ENCODE results near the gene ONECUT3.
"Not testable (repeated sequence)": the region's sequence is repeated elsewhere in the genome, so short reads cannot be mapped to it uniquely, and the experiment has no call there.

Gene ONECUT3

DNA sequence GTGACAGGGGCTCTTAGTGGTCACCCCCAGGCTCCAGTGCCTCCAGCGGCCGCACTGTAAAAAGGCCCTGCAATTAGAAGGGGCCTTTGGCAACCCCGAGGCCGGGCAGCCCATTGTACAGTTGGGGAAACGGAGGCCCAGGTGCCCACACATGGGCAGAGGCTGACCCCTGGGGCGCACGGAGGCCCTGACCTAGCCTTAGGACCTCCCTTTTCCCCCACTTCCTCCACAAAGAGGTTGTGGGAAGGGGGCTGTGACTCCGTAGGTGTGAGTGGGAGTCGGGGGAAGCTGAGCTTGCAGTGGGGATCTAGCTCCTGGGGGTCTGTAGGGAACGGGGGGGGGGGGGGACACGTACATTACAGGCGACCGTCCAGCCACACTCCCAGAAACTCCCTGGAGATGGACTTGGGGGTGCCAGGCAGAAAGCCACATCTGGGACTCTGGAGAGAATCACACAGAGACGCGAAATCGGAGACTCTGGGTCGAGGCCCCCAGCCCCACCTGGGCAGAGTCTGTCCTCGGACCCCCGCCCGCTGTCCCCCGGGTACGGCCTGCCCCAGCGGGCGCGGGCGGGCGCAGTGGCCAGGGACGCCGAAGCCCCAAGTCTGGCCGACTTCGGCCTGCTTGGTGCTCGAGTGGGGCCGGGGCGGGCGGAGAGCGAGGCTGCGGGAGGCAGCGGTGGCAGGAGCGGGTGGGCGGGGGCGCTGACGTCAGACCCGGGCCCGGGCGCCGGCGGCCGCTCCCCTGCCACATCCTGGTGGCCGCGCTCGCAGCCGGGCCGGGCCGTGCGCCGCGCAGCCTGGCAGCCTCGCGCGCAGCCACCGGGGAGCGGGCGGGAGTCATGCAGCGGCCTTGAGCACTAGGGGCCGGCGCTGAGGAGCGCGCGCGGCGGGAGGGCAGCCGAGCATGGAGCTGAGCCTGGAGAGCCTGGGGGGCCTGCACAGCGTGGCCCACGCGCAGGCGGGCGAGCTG is at the start of gene ONECUT3:
TSS of gene ONECUT3 (plus strand) at position 750 of the 972 bp plus-strand sequence. CDS start at position 907, 157 bp downstream.
- H3K4me3 ChIP-seq (ENCODE audit: low read length): no peak within 1 kb of the TSS
- TF ChIP-seq, protein P1, sequence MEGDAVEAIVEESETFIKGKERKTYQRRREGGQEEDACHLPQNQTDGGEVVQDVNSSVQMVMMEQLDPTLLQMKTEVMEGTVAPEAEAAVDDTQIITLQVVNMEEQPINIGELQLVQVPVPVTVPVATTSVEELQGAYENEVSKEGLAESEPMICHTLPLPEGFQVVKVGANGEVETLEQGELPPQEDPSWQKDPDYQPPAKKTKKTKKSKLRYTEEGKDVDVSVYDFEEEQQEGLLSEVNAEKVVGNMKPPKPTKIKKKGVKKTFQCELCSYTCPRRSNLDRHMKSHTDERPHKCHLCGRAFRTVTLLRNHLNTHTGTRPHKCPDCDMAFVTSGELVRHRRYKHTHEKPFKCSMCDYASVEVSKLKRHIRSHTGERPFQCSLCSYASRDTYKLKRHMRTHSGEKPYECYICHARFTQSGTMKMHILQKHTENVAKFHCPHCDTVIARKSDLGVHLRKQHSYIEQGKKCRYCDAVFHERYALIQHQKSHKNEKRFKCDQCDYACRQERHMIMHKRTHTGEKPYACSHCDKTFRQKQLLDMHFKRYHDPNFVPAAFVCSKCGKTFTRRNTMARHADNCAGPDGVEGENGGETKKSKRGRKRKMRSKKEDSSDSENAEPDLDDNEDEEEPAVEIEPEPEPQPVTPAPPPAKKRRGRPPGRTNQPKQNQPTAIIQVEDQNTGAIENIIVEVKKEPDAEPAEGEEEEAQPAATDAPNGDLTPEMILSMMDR (conservative IDR thresholded peaks at IDR 0.05; ENCODE audit: low read length): no peak
- DNase-seq (ENCODE audit: low read depth): no peak

DNA sequence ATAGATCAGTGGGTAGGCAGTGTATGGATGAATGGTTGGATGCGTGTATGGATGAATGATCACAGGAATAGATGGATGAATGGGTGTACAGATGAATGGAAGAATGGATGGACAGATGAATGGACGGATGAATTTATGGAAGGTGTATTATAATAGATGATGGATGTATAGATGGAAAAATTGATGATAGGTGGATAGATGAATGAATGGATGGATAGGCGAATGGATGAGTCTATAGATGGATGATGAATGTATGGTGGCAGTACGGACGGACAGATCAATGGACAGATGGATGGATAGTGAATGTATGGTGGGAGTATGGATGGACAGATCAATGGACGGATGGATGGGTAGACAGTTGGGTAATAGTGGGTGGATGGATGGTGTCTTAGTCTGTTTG is 49.0 kb upstream of the ONECUT3 start:
- no peak for DNase-seq (ENCODE audit: low read depth)
- H3K4me3 ChIP-seq (ENCODE audit: low read length): no peak overlapping the region
- TF ChIP-seq, protein P1 (conservative IDR thresholded peaks at IDR 0.05; ENCODE audit: low read length): no peak

DNA sequence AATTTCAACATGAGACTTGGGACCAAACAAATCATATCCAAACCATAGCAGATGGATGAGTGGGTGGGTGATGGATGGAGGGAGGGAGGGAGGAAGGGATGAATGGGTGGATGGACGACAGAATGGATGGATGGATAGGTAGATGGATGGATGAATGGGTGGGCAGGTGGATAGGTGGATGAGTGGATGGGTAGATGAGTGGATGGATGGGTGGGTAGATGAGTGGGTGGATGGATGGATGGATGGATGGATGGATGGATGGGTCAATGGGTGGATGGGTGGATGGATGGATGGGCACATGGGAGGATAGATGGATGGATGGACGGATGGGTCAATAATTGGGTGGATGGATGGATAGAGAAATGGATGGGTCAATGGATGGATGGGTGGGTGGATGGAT is 47.9 kb upstream of the ONECUT3 start:
- no peak overlapping the region for H3K4me3 ChIP-seq (ENCODE audit: low read length)
- DNase-seq (ENCODE audit: low read depth): no peak
- TF ChIP-seq, protein P1 (conservative IDR thresholded peaks at IDR 0.05; ENCODE audit: low read length): no peak

DNA sequence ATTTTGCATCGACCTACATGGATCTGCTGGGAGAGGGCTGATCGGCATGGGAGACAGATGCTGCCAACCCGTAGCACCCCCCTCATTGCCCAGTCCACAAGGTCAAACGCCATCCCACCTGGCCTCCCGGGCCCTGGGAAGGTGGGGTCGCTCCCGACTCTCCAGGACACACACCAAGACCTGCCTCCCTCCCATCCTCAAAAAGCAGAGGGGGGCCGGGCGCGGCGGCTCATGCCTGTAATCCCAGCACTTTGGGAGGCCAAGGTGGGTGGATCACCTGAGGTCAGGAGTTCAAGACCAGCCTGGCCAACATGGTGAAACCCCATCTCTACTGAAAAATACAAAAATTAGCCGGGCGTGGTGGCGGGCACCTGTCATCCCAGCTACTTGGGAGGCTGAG is 46.7 kb upstream of the ONECUT3 start:
- not testable (repeated sequence) for DNase-seq (ENCODE audit: low read depth); H3K4me3 ChIP-seq (ENCODE audit: low read length)

DNA sequence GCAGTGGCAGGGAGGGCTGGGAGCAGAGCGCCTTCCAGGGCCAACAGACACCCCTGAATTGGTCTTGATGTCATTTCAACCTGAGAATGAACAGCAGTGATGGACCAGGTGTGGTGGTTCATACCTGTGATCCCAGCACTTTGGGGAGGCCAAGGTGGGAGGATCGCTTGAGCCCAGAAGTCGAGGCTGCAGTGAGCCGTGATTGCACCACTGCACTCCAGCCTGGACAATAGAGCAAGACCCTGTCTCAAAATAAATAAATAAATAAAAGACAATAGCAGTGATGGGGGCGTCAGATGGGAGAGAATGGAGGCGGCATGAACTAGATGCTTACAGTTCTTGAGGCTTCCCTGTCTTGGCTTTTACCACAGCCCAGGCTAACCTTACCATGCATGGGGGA is 46.1 kb upstream of the ONECUT3 start:
- TF ChIP-seq, protein P1 (conservative IDR thresholded peaks at IDR 0.05; ENCODE audit: low read length): no peak
- DNase-seq (ENCODE audit: low read depth): no peak
- no peak overlapping the region for H3K4me3 ChIP-seq (ENCODE audit: low read length)

DNA sequence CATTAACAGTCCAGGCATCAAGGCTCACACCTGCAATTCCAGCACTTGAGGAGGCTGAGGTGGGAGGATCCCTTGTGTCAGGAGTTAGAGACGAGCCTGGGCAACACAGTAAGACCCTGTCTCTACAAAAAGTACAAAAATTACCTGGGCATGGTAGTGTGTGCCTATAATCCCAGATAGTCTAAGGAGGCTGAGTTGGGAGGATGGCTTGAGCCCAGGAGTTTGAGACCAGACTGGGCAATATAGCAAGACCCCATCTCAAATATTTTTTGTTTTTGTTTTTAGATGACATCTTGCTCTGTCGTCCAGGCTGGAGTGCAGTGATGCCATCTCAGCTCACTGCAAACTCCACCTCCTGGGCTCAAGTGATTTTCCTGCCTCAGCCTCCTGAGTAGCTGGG is 40.1 kb upstream of the ONECUT3 start:
- no peak overlapping the region for H3K4me3 ChIP-seq (ENCODE audit: low read length)
- TF ChIP-seq, protein P1 (conservative IDR thresholded peaks at IDR 0.05; ENCODE audit: low read length): no peak
- no peak for DNase-seq (ENCODE audit: low read depth)

DNA sequence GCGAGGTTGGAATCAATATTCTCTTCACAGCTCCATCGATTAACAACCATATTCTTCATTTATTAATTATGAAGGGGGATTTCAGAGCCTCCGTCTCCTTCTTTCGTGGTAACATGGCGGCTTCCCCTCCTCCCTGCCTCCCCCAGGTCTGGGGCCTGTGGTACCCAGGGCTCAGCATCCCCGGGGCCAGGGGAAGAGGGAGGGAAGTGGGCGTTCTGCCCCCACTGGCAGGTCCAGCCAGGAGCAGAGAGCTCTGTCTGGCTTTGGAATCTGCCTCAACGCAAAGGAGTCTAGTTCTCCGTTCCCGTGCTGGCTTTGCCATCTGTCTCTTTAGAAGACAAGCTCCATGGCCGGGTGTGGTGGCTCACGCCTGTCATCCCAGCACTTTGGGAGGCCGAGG is 37.8 kb upstream of the ONECUT3 start:
- DNase-seq (ENCODE audit: low read depth): no peak
- no peak overlapping the region for H3K4me3 ChIP-seq (ENCODE audit: low read length)
- TF ChIP-seq, protein P1 (conservative IDR thresholded peaks at IDR 0.05; ENCODE audit: low read length): no peak

Data from AG10803 (cell line).